OCI-LY7 (cell line): Measurements from ENCODE around the gene BAIAP2.

Experiments used
- EZH2phosphoT487 ChIP-seq: fragments of 200-600 bp; sonication (generic); IDR thresholded peaks from 2 replicates; pipeline ENCODE4 v1.6.1; 2018; ENCODE audit warnings: low read depth, borderline replicate concordance, mild to moderate bottlenecking, mixed run types, antibody characterized with exemption, low read length, moderate library complexity, mixed read lengths
- TF ChIP-seq, protein P1 (sequence below): fragments of 200-600 bp; sonication (generic); conservative IDR thresholded peaks from 2 replicates; pipeline ENCODE4 v1.5.1; 2014; ENCODE audit warnings: mild to moderate bottlenecking, antibody characterized with exemption, low read length, moderate library complexity, mixed read lengths

DNA sequence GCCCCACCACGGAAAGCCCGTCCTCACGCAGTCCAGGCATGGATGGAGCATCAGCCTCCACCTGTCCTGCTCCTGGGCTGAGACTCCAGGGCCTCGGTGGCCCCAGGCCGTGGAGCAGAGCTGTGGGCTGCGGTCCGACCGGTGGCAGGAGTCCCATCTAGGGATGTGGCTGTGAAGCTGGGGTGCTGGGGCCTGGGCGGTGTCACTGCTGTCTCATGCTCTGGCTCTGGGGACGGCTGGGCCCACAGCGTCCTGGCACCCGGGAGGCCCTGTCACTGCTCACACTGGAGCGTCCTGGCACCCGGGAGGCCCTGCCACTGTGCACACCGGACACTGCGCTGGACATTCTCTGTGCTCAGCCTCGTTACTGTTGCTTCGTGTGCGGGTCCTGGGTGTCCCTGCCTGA lies 8.4 kb downstream of the BAIAP2 start:
- TF ChIP-seq EZH2phosphoT487, result no peak
- TF ChIP-seq, protein P1, sequence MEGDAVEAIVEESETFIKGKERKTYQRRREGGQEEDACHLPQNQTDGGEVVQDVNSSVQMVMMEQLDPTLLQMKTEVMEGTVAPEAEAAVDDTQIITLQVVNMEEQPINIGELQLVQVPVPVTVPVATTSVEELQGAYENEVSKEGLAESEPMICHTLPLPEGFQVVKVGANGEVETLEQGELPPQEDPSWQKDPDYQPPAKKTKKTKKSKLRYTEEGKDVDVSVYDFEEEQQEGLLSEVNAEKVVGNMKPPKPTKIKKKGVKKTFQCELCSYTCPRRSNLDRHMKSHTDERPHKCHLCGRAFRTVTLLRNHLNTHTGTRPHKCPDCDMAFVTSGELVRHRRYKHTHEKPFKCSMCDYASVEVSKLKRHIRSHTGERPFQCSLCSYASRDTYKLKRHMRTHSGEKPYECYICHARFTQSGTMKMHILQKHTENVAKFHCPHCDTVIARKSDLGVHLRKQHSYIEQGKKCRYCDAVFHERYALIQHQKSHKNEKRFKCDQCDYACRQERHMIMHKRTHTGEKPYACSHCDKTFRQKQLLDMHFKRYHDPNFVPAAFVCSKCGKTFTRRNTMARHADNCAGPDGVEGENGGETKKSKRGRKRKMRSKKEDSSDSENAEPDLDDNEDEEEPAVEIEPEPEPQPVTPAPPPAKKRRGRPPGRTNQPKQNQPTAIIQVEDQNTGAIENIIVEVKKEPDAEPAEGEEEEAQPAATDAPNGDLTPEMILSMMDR, result no peak
